ENCODE measurements around the gene RIC3. TPM values are rescaled to one million over a fixed set of nuclear protein-coding genes. Genes with fewer than 3 reads are reported as not detected.

The RIC3 gene
- total and polyA plus RNA-seq, 2 of the 8 experiments (the other 6 are each of a cell fraction or from before 2014, with no cell fraction given): 6.4 to 15.5 TPM

- 0 out of 4 replicates have a peak, but pooled peaks of 1 of the 2 experiments have one; percentile 34 for TF ChIP-seq SIN3A (conservative IDR thresholded peaks at IDR 0.05 in 1 of 2, IDR thresholded peaks at IDR 0.05 in 1 of 2; ENCODE audit: low read depth in 1 of 2, low read length in 2 of 2)
- TF ChIP-seq GABPA (IDR thresholded peaks at IDR 0.05; ENCODE audit: borderline replicate concordance, insufficient read depth, low read length): 0 out of 2 replicates have a peak, but pooled peaks have one; percentile 3
- TF ChIP-seq TBP (IDR thresholded peaks at IDR 0.05; ENCODE audit: low read depth, low read length): no peak
- no peak for TF ChIP-seq RBBP5 (IDR thresholded peaks at IDR 0.05; ENCODE audit: borderline replicate concordance, low read depth, low read length)
- TF ChIP-seq ASH2L (IDR thresholded peaks at IDR 0.05; ENCODE audit: low read length): no peak
- no peak for TF ChIP-seq CEBPB (IDR thresholded peaks at IDR 0.05; ENCODE audit: low read depth, low read length)
- TF ChIP-seq SP2 (IDR thresholded peaks at IDR 0.05; ENCODE audit: low read length): no peak
- TF ChIP-seq RAD21 (IDR thresholded peaks at IDR 0.05 in 1 of 2, conservative IDR thresholded peaks at IDR 0.05 in 1 of 2; ENCODE audit: low read depth in 2 of 2, low read length in 2 of 2): no peak
- TF ChIP-seq KDM1A (IDR thresholded peaks at IDR 0.05; ENCODE audit: borderline replicate concordance, low read length): no peak
Measured at GRCh38 chr11:8081591-8082250, 87.1 kb downstream of the RIC3 start (continued).
